H9 (cell line): ENCODE data around the gene E2F4. TPM values are rescaled to one million over a fixed set of nuclear protein-coding genes. Genes with fewer than 3 reads are reported as not detected.
A peak's percentile ranks its signal among the peaks of the same experiment; 100 is the strongest.

Experiments
- DNase-seq: peaks from one replicate; pipeline ENCODE4 v3.0.0-alpha.2; 2017
- H2AFZ ChIP-seq: one replicate; pipeline ENCODE4 v1.6.1; 2013; ENCODE audit warnings: mild to moderate bottlenecking, low read length, control low read depth, moderate library complexity
- H2AK5ac ChIP-seq: 2 replicates; pipeline ENCODE4 v1.6.1; 2013; ENCODE audit warnings: low read length, control low read depth, mixed read lengths; ENCODE audit not compliant: insufficient read length
- H2BK120ac ChIP-seq: one replicate; pipeline ENCODE4 v1.6.1; 2013; ENCODE audit warnings: low read depth, mild to moderate bottlenecking, low read length, control low read depth, inconsistent platforms; ENCODE audit not compliant: poor library complexity, severe bottlenecking
- H2BK12ac ChIP-seq: 2 replicates; pipeline ENCODE4 v1.6.1; 2013; ENCODE audit warnings: low read length, control low read depth, mixed read lengths, low read depth; ENCODE audit not compliant: insufficient read length
- H2BK15ac ChIP-seq: 2 replicates; pipeline ENCODE4 v1.6.1; 2013; ENCODE audit warnings: low read depth, low read length, control low read depth
- H2BK20ac ChIP-seq: one replicate; pipeline ENCODE4 v1.6.1; 2013; ENCODE audit warnings: low read depth, mild to moderate bottlenecking, low read length, control low read depth, inconsistent platforms; ENCODE audit not compliant: poor library complexity, severe bottlenecking
- H2BK5ac ChIP-seq: 2 replicates; pipeline ENCODE4 v1.6.1; 2013; ENCODE audit warnings: low read length, control low read depth, mixed read lengths; ENCODE audit not compliant: insufficient read length
- H3K14ac ChIP-seq: 2 replicates; pipeline ENCODE4 v1.6.1; 2013; ENCODE audit warnings: low read length, control low read depth; ENCODE audit not compliant: insufficient read depth
- H3K18ac ChIP-seq: 2 replicates; pipeline ENCODE4 v1.6.1; 2013; ENCODE audit warnings: low read depth, mild to moderate bottlenecking, mixed read lengths, low read length, control low read depth; ENCODE audit not compliant: insufficient read length
- H3K23ac ChIP-seq: 2 replicates; pipeline ENCODE4 v1.6.1; 2013; ENCODE audit warnings: low read length, control low read depth, mixed read lengths, low read depth; ENCODE audit not compliant: insufficient read length
- H3K23me2 ChIP-seq: 2 replicates; pipeline ENCODE4 v1.6.1; 2013; ENCODE audit warnings: low read depth, mild to moderate bottlenecking, mixed read lengths, low read length, control low read depth; ENCODE audit not compliant: insufficient read length, poor library complexity, severe bottlenecking
- H3K27ac ChIP-seq: 2 replicates; pipeline ENCODE4 v1.5.1; 2013; ENCODE audit warnings: low read length, control low read depth, mixed read lengths, low read depth; ENCODE audit not compliant: insufficient read length
- H3K27me3 ChIP-seq: 2 replicates; pipeline ENCODE4 v1.6.1; 2013; ENCODE audit warnings: low read length, control low read depth, inconsistent platforms; ENCODE audit not compliant: insufficient read depth
- H3K4ac ChIP-seq: 2 replicates; pipeline ENCODE4 v1.6.1; 2013; ENCODE audit warnings: low read depth, mild to moderate bottlenecking, control low read depth, inconsistent platforms, low read length, moderate library complexity
- H3K4me1 ChIP-seq: 2 replicates; pipeline ENCODE4 v1.6.1; 2013; ENCODE audit warnings: low read length, control low read depth, inconsistent platforms; ENCODE audit not compliant: insufficient read depth
- H3K4me2 ChIP-seq: 2 replicates; pipeline ENCODE4 v1.6.1; 2013; ENCODE audit warnings: low read length, control low read depth, mixed read lengths; ENCODE audit not compliant: insufficient read length, insufficient read depth
- H3K56ac ChIP-seq: 2 replicates; pipeline ENCODE4 v1.6.1; 2013; ENCODE audit warnings: low read depth, mild to moderate bottlenecking, mixed read lengths, low read length, control low read depth; ENCODE audit not compliant: insufficient read length
- H3K79me1 ChIP-seq: 2 replicates; pipeline ENCODE4 v1.6.1; 2013; ENCODE audit warnings: low read depth, mild to moderate bottlenecking, moderate library complexity, low read length, control low read depth, inconsistent platforms; ENCODE audit not compliant: insufficient read depth, poor library complexity, severe bottlenecking
- H3K79me2 ChIP-seq: 2 replicates; pipeline ENCODE4 v1.6.1; 2013; ENCODE audit warnings: low read length, control low read depth, inconsistent platforms; ENCODE audit not compliant: insufficient read depth
- H3K9ac ChIP-seq: 2 replicates; pipeline ENCODE4 v1.6.1; 2013; ENCODE audit warnings: low read length, control low read depth, mixed read lengths; ENCODE audit not compliant: insufficient read length; ENCODE audit errors: extremely low read depth
- H3K9me3 ChIP-seq: one replicate; pipeline ENCODE4 v1.6.1; 2013; ENCODE audit warnings: low read depth, low read length, inconsistent platforms; ENCODE audit not compliant: control insufficient read depth
- H3T11ph ChIP-seq: one replicate; pipeline ENCODE4 v1.6.1; 2013; ENCODE audit warnings: mild to moderate bottlenecking, low read length, control low read depth, inconsistent platforms
- H4K20me1 ChIP-seq: one replicate; pipeline ENCODE4 v1.6.1; 2013; ENCODE audit not compliant: control insufficient read depth, insufficient read length, insufficient read depth
- H4K5ac ChIP-seq: 2 replicates; pipeline ENCODE4 v1.6.1; 2013; ENCODE audit warnings: low read depth, mild to moderate bottlenecking, mixed read lengths, low read length, control low read depth; ENCODE audit not compliant: insufficient read length
- H4K8ac ChIP-seq: replicated peaks from 2 replicates; pipeline ENCODE4 v1.6.1; 2013; ENCODE audit warnings: low read length, control low read depth, mixed read lengths, low read depth; ENCODE audit not compliant: insufficient read length
- H4K91ac ChIP-seq: 2 replicates; pipeline ENCODE4 v1.6.1; 2013; ENCODE audit warnings: low read depth, mild to moderate bottlenecking, moderate library complexity, mixed read lengths, low read length, control low read depth; ENCODE audit not compliant: insufficient read length
- H3K27ac Mint-ChIP-seq, 3 experiments: 2 replicates in 2 of 3; 3 replicates in 1 of 3; pipeline ENCODE4 v1.8.0; 2020 to 2021; ENCODE audit warnings: mixed read lengths in 3 of 3, mild to moderate bottlenecking in 1 of 3, moderate library complexity in 1 of 3
- H3K27me3 Mint-ChIP-seq: 2 replicates; pipeline ENCODE4 v1.8.0; 2021; ENCODE audit warnings: low read depth, mild to moderate bottlenecking, moderate library complexity, mixed read lengths
- H3K36me3 Mint-ChIP-seq, 3 experiments: 2 replicates in 2 of 3; 3 replicates in 1 of 3; pipeline ENCODE4 v1.8.0; 2020 to 2021; ENCODE audit warnings: low read depth in 3 of 3, mixed read lengths in 3 of 3; ENCODE audit not compliant: insufficient read depth in 1 of 3
- H3K4me1 Mint-ChIP-seq, 2 experiments: 2 replicates each; pipeline ENCODE4 v1.8.0; 2020; ENCODE audit warnings: mixed read lengths in 2 of 2
- H3K4me3 Mint-ChIP-seq, 2 experiments: 2 replicates in 1 of 2; 3 replicates in 1 of 2; pipeline ENCODE4 v1.8.0; 2020 to 2021; ENCODE audit warnings: mild to moderate bottlenecking in 2 of 2, mixed read lengths in 2 of 2, moderate library complexity in 1 of 2
- H3K9me3 Mint-ChIP-seq, 2 experiments: 2 replicates in 1 of 2; 3 replicates in 1 of 2; pipeline ENCODE4 v1.8.0; 2020; ENCODE audit warnings: mild to moderate bottlenecking in 2 of 2, mixed read lengths in 2 of 2, moderate library complexity in 1 of 2
- WGBS: extraction: QIAGEN DNeasy Blood & Tissue Kit; methylation state at CpG from one replicate; pipeline ENCODE4 v1.1.7; 2013; ENCODE audit warnings: missing lambda C conversion rate, low lambda C conversion rate, mixed read lengths; ENCODE audit not compliant: insufficient read length; ENCODE audit errors: extremely low coverage; 5-methylcytosine and 5-hydroxymethylcytosine counted together
- total RNA-seq: library from RNA; stranded (reverse); gene quantifications from 2 replicates; pipeline ENCODE4 v1.2.1, GENCODE V29; 2021
- TF ChIP-seq, protein P1 (sequence below): fragments of 200-600 bp; sonication (generic); conservative IDR thresholded peaks from 3 replicates; pipeline ENCODE4 v1.8.0; 2021; ENCODE audit warnings: antibody characterized with exemption, mild to moderate bottlenecking

Gene E2F4
- total RNA-seq, 1 experiment from 2014 or later = 116 TPM

DNA sequence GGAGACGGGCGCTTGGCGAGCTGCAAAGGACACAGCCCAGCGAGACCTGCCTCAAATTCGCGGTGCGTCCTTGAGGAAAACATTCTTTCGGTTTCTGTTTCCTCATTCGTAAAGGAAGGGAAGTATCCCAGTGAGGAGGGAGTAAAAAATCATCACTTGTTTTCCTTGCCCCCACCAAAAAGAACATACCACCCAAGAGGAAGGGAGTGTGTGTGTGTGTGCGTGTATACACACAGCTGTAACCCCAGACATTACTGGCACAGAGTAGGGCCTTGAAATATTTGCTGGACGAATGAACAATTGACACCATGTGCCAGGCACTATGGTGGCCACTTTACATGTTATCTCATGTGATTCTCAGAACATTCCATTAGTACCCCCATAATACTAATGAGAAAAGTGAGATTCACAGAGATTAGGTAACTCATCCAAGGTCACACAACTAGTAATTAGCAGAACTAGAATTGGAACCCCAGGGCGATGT, 6.3 kb upstream of the E2F4 start:
- Histone ChIP-seq H2AFZ (no peak overlapping the region), H3K27ac (no peak overlapping the region), H2BK120ac (no peak overlapping the region), H3K4me2 (peak overlapping the region; percentile 1), H2BK20ac (no peak overlapping the region), H3K79me2 (no peaks in the 10 kb centered on the region), H3K9ac (no peak overlapping the region), H2BK12ac (no peak overlapping the region), H2AK5ac (no peak overlapping the region), H3K79me1 (no peaks in the 10 kb centered on the region), H2BK15ac (no peak overlapping the region), H3K4ac (no peak overlapping the region), H4K8ac (no peak overlapping the region), H3K18ac (no peak overlapping the region), H3K23ac (no peak overlapping the region), H3K4me1 (peaks cover 6% of the 10 kb centered on the region; the same call in 1 of the 2 replicates), H3K56ac (no peak overlapping the region), H3K14ac (no peak overlapping the region), H4K91ac (no peak overlapping the region), H4K5ac (no peak overlapping the region), H3K23me2 (peaks cover 12% of the 10 kb centered on the region), H3K27me3 (peaks cover 4% of the 10 kb centered on the region), H3T11ph (no peak overlapping the region), H4K20me1 (no peaks in the 10 kb centered on the region), H3K9me3 (no peaks in the 10 kb centered on the region), H2BK5ac (no peak overlapping the region)
- Mint-ChIP-seq H3K36me3 (no peaks in the 10 kb centered on the region), H3K4me1 (peaks cover 16 to 21% of the 10 kb centered on the region in 2 experiments), H3K4me3 (peak overlapping the region in 1 of 2 experiments; percentile 81; a peak in 2 of 5 replicates), H3K27ac (no peak overlapping the region), H3K9me3 (no peaks in the 10 kb centered on the region; a peak in 1 of 5 replicates), H3K27me3 (peaks cover 29% of the 10 kb centered on the region)
- TF ChIP-seq, protein P1, sequence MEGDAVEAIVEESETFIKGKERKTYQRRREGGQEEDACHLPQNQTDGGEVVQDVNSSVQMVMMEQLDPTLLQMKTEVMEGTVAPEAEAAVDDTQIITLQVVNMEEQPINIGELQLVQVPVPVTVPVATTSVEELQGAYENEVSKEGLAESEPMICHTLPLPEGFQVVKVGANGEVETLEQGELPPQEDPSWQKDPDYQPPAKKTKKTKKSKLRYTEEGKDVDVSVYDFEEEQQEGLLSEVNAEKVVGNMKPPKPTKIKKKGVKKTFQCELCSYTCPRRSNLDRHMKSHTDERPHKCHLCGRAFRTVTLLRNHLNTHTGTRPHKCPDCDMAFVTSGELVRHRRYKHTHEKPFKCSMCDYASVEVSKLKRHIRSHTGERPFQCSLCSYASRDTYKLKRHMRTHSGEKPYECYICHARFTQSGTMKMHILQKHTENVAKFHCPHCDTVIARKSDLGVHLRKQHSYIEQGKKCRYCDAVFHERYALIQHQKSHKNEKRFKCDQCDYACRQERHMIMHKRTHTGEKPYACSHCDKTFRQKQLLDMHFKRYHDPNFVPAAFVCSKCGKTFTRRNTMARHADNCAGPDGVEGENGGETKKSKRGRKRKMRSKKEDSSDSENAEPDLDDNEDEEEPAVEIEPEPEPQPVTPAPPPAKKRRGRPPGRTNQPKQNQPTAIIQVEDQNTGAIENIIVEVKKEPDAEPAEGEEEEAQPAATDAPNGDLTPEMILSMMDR = no peak
- no peak for DNase-seq
- no CpG with 5 or more reads among the region's 12 CpGs for WGBS
